ENCODE data around the gene MDC1. TPM values are rescaled to one million over a fixed set of nuclear protein-coding genes. Genes with fewer than 3 reads are reported as not detected.

The MDC1 gene
- total RNA-seq, 1 experiment from 2014 or later = 29.1 TPM

DNA sequence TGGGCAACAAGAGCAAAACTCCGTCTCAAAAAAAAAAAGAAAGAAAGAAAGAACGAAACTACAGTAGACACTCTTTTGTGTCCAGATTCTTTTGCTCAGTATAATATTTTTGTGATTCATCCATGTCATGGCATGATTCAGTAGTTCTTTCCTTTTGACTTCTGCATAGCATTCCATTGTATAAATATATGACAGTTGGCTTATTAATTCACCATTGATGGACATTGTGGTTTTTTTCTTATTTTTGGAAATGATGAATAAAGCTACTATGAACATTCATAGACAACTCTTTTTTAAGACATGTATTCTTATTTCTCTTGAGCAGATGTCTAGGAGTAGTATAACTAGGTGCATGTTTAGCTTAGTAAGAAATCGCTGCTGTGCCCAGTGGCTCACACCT is 37.5 kb upstream of the MDC1 start:
- Histone ChIP-seq H3K36me3 (replicated peaks; ENCODE audit: control insufficient read depth, insufficient read depth, low read length) (no peaks in the 10 kb centered on the region), H3K4me3 (ENCODE audit: insufficient read depth, low read depth, low read length) (no peak overlapping the region), H3K27me3 (ENCODE audit: control insufficient read depth, insufficient read depth, low read length) (no peaks in the 10 kb centered on the region)
- DNase-seq = no peak

DNA sequence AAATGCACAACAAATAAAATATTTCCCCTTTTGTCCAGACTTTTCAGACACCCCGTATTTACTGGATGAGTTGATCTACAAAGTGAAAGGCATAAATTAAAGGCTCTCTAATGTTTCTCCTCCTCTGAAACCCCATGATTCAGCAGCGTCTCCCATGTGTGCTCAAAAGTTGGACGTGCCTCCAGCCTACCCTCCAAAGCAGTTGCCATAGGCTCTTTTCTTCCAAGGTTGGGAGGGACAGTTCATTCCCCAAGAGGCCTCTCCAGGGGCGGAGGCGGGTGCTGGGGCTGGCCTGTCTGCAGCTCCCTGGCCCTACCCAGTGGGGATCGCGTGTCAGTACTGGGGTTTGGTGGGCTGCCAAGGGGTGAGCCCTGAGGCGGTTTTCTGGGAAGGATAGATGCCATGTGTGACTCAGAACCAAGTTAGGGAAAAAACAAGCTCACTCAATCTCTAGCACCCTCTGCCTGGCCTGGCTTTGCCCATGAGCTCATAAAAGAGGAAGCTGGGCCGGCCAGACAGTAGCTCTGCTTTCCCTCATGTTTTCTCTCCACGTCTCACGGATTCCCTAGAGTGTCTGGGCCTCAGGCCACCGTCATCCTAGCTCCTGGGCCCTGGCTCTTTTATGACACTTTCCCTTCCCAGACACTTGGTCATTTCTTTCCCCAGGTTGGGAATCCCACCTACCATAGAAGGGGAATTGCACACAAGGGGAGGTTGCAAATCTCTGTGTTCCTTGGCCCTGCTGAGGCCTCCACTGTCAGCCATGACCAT is 35.3 kb upstream of the MDC1 start:
- DNase-seq = no peak
- H3K27me3 ChIP-seq (ENCODE audit: control insufficient read depth, insufficient read depth, low read length) = no peaks in the 10 kb centered on the region
- H3K4me3 ChIP-seq (ENCODE audit: insufficient read depth, low read depth, low read length) = no peak overlapping the region
- H3K36me3 ChIP-seq (replicated peaks; ENCODE audit: control insufficient read depth, insufficient read depth, low read length) = no peaks in the 10 kb centered on the region

- no peaks in the 10 kb centered on the region for H3K27me3 ChIP-seq (ENCODE audit: control insufficient read depth, insufficient read depth, low read length)
- no peak overlapping the region for H3K4me3 ChIP-seq (ENCODE audit: insufficient read depth, low read depth, low read length)
- no peak for DNase-seq
- H3K36me3 ChIP-seq (replicated peaks; ENCODE audit: control insufficient read depth, insufficient read depth, low read length) = no peaks in the 10 kb centered on the region
Observed at GRCh38 chr6:30750379-30750668, 33.2 kb upstream of the MDC1 start.

- DNase-seq = no peak
- H3K36me3 ChIP-seq (replicated peaks; ENCODE audit: control insufficient read depth, insufficient read depth, low read length) = no peaks in the 10 kb centered on the region
- no peak overlapping the region for H3K4me3 ChIP-seq (ENCODE audit: insufficient read depth, low read depth, low read length)
- no peaks in the 10 kb centered on the region for H3K27me3 ChIP-seq (ENCODE audit: control insufficient read depth, insufficient read depth, low read length)
Observed at GRCh38 chr6:30749554-30750378, 32.7 kb upstream of the MDC1 start.

DNA sequence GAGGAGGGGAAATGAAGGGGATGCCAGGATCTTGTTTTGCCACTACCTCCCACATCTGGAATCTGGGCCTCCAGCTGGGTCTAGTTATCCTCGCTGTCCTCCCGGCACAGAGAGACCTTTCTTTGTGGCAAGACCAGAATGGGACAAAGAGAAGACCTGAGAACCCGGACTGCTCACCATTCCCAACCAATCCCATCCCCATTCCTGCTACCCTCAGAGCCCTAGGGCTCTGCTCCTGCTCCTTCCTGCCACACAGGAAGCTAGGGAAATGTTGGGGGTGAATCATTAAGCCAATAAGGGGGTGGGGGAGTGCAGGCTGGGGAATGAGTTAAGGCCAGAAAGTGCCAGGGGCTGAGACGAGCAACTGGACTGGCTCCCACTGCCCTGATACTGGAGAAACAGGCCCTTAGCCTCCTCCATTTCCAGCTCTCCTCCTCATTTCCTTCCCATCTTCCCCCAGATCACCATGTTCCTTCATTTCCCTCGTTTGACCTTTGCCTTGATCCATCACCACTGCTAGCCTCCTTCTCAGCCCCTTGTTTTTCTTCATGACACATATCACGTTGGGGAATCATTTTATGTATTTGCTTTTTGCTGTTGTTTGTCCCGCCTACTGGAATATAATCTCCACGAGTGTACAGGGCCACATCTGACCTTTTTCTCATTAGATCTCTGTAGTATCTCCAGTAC is 31.9 kb upstream of the MDC1 start:
- no peak for DNase-seq
- no peaks in the 10 kb centered on the region for H3K36me3 ChIP-seq (replicated peaks; ENCODE audit: control insufficient read depth, insufficient read depth, low read length)
- H3K4me3 ChIP-seq (ENCODE audit: insufficient read depth, low read depth, low read length) = no peak overlapping the region
- H3K27me3 ChIP-seq (ENCODE audit: control insufficient read depth, insufficient read depth, low read length) = no peaks in the 10 kb centered on the region

- H3K4me3 ChIP-seq (ENCODE audit: insufficient read depth, low read depth, low read length) = no peak overlapping the region
- peaks cover 2% of the 10 kb centered on the region; the same call in 1 of the 2 replicates for H3K36me3 ChIP-seq (replicated peaks; ENCODE audit: control insufficient read depth, insufficient read depth, low read length)
- H3K27me3 ChIP-seq (ENCODE audit: control insufficient read depth, insufficient read depth, low read length) = no peaks in the 10 kb centered on the region
- no peak for DNase-seq
Observed at GRCh38 chr6:30747902-30748769, 31.1 kb upstream of the MDC1 start.

- H3K36me3 ChIP-seq (replicated peaks; ENCODE audit: control insufficient read depth, insufficient read depth, low read length) = peaks cover 2% of the 10 kb centered on the region; the same call in 1 of the 2 replicates
- H3K4me3 ChIP-seq (ENCODE audit: insufficient read depth, low read depth, low read length) = no peak overlapping the region
- no peaks in the 10 kb centered on the region for H3K27me3 ChIP-seq (ENCODE audit: control insufficient read depth, insufficient read depth, low read length)
- DNase-seq = no peak
Observed at GRCh38 chr6:30747300-30747687, 30.2 kb upstream of the MDC1 start.

DNA sequence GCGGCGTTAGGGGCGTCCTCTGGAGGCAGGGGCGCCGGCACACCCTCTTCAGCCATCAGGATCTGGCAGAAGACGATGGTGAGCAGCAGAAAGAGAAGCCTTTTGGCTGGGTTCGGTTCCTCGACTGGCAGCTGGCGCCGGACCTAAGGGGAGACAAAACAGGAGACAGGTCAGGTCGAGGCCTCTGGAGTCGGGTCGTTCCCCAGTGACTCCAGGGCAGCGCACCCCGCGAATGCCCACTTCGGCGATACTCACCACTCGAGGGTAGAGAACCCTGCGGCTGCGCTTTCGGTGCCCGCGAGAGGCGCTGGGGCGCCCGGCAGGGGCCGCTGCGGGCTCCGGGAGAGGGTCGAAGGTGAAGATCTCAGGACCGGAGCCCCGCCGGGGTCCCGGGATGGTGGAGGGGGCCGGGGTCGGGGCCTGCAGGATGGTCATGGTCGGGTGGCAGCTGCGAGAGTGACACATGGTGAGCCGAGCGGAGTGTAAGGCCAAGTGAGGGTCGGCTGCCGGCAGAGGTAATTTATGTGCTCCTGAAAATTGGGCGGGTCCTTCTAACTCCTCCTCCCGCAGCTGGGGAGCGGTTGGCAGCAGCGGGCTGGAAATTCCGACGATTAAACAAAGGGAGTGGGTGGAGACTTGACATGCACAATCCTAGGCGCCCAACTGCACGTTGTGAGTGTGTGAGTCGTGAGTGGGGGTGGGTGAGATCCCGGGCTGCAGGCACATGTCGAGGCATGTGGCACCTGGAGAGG is 27.1 kb upstream of the MDC1 start, which contains the start of gene IER3:
Gene IER3, minus strand, starts transcription at position 494 of the 752 bp plus-strand sequence. Its CDS starts 29 bp downstream, at position 465.
- peak; percentile 89 for DNase-seq
- peaks cover 15% of the 10 kb centered on the region for H3K36me3 ChIP-seq (replicated peaks; ENCODE audit: control insufficient read depth, insufficient read depth, low read length)
- H3K27me3 ChIP-seq (ENCODE audit: control insufficient read depth, insufficient read depth, low read length) = no peaks in the 10 kb centered on the region
- H3K4me3 ChIP-seq (ENCODE audit: insufficient read depth, low read depth, low read length) = peak within 1 kb of the TSS; percentile 75

GRCh38 chr6:30743099-30744053 is 26.3 kb upstream of the MDC1 start:
- peak overlapping the region; percentile 75 for H3K4me3 ChIP-seq (ENCODE audit: insufficient read depth, low read depth, low read length)
- DNase-seq = peak; percentile 69
- no peaks in the 10 kb centered on the region for H3K27me3 ChIP-seq (ENCODE audit: control insufficient read depth, insufficient read depth, low read length)
- H3K36me3 ChIP-seq (replicated peaks; ENCODE audit: control insufficient read depth, insufficient read depth, low read length) = peaks cover 17% of the 10 kb centered on the region

- peak; percentile 98 for DNase-seq
- H3K4me3 ChIP-seq (ENCODE audit: insufficient read depth, low read depth, low read length) = peak within 1 kb of the TSS; percentile 75
- H3K36me3 ChIP-seq (replicated peaks; ENCODE audit: control insufficient read depth, insufficient read depth, low read length) = peaks cover 19% of the 10 kb centered on the region
- H3K27me3 ChIP-seq (ENCODE audit: control insufficient read depth, insufficient read depth, low read length) = no peaks in the 10 kb centered on the region
Observed at GRCh38 chr6:30742316-30743098, 25.4 kb upstream of the MDC1 start, which contains the start of gene FLOT1. Gene FLOT1, minus strand, starts transcription at chr6:30742687. Its CDS starts 498 bp downstream, at chr6:30742189.

- Histone ChIP-seq H3K36me3 (replicated peaks; ENCODE audit: control insufficient read depth, insufficient read depth, low read length) (peaks cover 19% of the 10 kb centered on the region), H3K4me3 (ENCODE audit: insufficient read depth, low read depth, low read length) (peak overlapping the region; percentile 75), H3K27me3 (ENCODE audit: control insufficient read depth, insufficient read depth, low read length) (no peaks in the 10 kb centered on the region)
- DNase-seq = no peak
Observed at GRCh38 chr6:30741789-30742315, 24.8 kb upstream of the MDC1 start.
